ENCODE measurements around the gene UBQLN4. TPM values are rescaled to one million over a fixed set of nuclear protein-coding genes. Genes with fewer than 3 reads are reported as not detected.
A peak's percentile ranks its signal among the peaks of the same experiment; 100 is the strongest.
"Not testable (repeated sequence)": the region's sequence is repeated elsewhere in the genome, so short reads cannot be mapped to it uniquely, and the experiment has no call there.

UBQLN4 gene
- total RNA-seq, 2 experiments from 2014 or later: 32.8 to 33.3 TPM

DNA sequence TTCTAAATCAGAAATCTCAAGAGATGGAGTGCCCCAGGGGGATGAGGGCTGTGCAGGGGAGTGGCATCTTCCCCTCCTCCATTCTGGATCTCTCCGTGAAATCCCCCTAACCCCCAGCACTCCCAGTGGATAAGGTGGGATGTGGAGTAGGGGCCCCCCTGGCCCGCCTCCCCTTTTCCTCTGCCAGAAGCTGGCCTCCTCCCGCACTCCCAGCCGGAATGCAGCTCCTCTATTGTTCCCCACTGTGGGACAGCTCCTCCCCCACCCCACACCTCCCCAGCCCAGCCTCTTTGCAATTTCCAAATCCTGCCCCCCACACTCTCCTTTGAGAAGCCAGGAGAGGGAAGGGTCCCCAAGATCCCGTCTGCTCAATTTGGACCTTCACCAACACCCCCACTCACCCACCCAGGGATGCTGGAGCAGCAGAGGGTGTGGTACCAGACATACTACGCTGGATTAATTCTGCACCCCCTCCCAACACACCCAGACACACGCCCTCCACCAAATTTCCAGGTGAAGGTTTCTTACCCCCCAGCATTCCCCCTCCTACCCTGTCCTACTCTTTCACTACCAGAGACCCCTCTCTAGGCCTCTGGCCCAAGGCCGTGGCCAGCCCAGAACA is 26.8 kb upstream of the UBQLN4 start:
- ChIA-PET POLR2A (no interaction called here), CTCF (no interaction called here)
- no peak overlapping the region for H3K4me3 Mint-ChIP-seq
- no peaks in the 10 kb centered on the region for H3K36me3 Mint-ChIP-seq (ENCODE audit: low read depth)
- H3K27ac Mint-ChIP-seq: no peak overlapping the region
- H3K9me3 Mint-ChIP-seq (ENCODE audit: insufficient read depth): no peaks in the 10 kb centered on the region
- ATAC-seq (no peak), DNase-seq (no peak)
- peaks cover 55% of the 10 kb centered on the region for H3K27me3 Mint-ChIP-seq (ENCODE audit: low read depth)
- peaks cover 3% of the 10 kb centered on the region for H3K4me1 Mint-ChIP-seq (ENCODE audit: low read depth)

DNA sequence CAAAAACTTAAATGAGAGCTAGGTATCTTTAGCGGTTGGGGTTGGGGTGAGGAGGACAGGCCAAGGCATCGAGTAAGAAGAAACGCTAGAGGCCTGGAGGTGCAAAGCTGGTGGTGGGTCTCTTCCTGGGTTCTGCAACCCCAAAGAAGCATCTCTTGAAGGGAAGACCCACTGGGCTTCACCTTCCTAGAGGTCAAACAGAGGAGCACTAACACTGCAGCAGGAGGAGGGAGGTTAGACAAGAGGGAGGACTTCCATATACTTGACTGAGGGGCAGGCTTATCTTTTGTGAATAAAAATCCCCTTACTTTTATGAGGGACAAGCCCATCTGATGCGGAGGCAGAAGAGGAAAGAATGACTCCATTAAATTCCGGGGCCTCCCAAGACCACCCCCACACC is 26.2 kb upstream of the UBQLN4 start:
- CTCF ChIA-PET: no interaction called here
- Mint-ChIP-seq H3K36me3 (ENCODE audit: low read depth) (no peaks in the 10 kb centered on the region), H3K27me3 (ENCODE audit: low read depth) (peaks cover 52% of the 10 kb centered on the region), H3K4me3 (no peak overlapping the region), H3K9me3 (ENCODE audit: insufficient read depth) (no peaks in the 10 kb centered on the region), H3K27ac (no peak overlapping the region), H3K4me1 (ENCODE audit: low read depth) (peaks cover 5% of the 10 kb centered on the region)
- DNase-seq (no peak), ATAC-seq (no peak)
- POLR2A ChIA-PET: no interaction called here

DNA sequence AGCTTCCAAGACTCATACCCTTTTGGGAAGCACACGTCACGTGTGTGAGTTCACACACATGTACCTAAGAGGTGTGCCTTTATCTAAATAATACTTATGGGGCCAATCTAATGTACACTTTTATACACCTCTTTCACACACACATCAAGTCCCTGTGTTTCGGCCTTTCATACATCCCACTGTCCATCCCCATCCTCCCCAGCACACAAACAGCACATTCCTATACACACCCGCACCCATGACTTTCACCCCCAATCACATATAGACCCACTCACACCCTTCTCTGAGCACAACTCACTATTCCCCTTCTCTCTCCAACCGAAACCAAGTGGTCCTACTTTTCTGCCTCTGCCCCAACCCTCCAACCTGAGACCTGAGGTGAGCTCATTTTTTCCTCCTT is 25.1 kb upstream of the UBQLN4 start:
- Mint-ChIP-seq H3K9me3 (ENCODE audit: insufficient read depth) (no peaks in the 10 kb centered on the region), H3K27me3 (ENCODE audit: low read depth) (peaks cover 42% of the 10 kb centered on the region), H3K4me3 (no peak overlapping the region), H3K27ac (no peak overlapping the region), H3K4me1 (ENCODE audit: low read depth) (peaks cover 5% of the 10 kb centered on the region), H3K36me3 (ENCODE audit: low read depth) (no peaks in the 10 kb centered on the region)
- ChIA-PET POLR2A (no interaction called here), CTCF (interaction anchor here (0.5 to 1.8 kb wide), 3 partner anchors 13 to 51 kb away, joined by 3 to 5 read pairs (median 4); no protein-coding TSS in a partner anchor)
- ATAC-seq (no peak), DNase-seq (no peak)

GRCh38 chr1:156077430-156077760 is 23.8 kb upstream of the UBQLN4 start:
- POLR2A ChIA-PET: no interaction called here
- CTCF ChIA-PET: interaction anchor here (1.2 to 1.8 kb wide), 2 partner anchors 20 to 52 kb away, joined by 3 to 5 read pairs; no protein-coding TSS in a partner anchor
- no peak overlapping the region for H3K4me3 Mint-ChIP-seq
- H3K4me1 Mint-ChIP-seq (ENCODE audit: low read depth): peaks cover 5% of the 10 kb centered on the region
- H3K27me3 Mint-ChIP-seq (ENCODE audit: low read depth): peaks cover 39% of the 10 kb centered on the region
- ATAC-seq (no peak), DNase-seq (no peak)
- no peaks in the 10 kb centered on the region for H3K36me3 Mint-ChIP-seq (ENCODE audit: low read depth)
- no peaks in the 10 kb centered on the region for H3K9me3 Mint-ChIP-seq (ENCODE audit: insufficient read depth)
- H3K27ac Mint-ChIP-seq: no peak overlapping the region

- no peak overlapping the region for H3K27ac Mint-ChIP-seq
- POLR2A ChIA-PET: no interaction called here
Observed at GRCh38 chr1:156076609-156077429, 23.2 kb upstream of the UBQLN4 start.

GRCh38 chr1:156075775-156076204 is 22.2 kb upstream of the UBQLN4 start:
- CTCF ChIA-PET: interaction anchor here (1.3 kb wide), 1 partner anchor 9 kb away, joined by 4 read pairs; no protein-coding TSS in a partner anchor
- Mint-ChIP-seq H3K36me3 (ENCODE audit: low read depth) (no peaks in the 10 kb centered on the region), H3K27me3 (ENCODE audit: low read depth) (peaks cover 34% of the 10 kb centered on the region), H3K9me3 (ENCODE audit: insufficient read depth) (no peaks in the 10 kb centered on the region), H3K27ac (no peak overlapping the region), H3K4me1 (ENCODE audit: low read depth) (peaks cover 3% of the 10 kb centered on the region), H3K4me3 (no peak overlapping the region)
- DNase-seq (no peak), ATAC-seq (no peak)
- POLR2A ChIA-PET: interaction anchor here (1.0 kb wide), 1 partner anchor 9 kb away, joined by 4 read pairs; no protein-coding TSS in a partner anchor

More at GRCh38 chr1:156076609-156077429, 23.2 kb upstream of the UBQLN4 start:
- H3K4me3 Mint-ChIP-seq: peak overlapping the region; percentile 47
- ATAC-seq (peak; percentile 40), DNase-seq (no peak)
- peaks cover 39% of the 10 kb centered on the region for H3K27me3 Mint-ChIP-seq (ENCODE audit: low read depth)
- no peaks in the 10 kb centered on the region for H3K9me3 Mint-ChIP-seq (ENCODE audit: insufficient read depth)
- H3K4me1 Mint-ChIP-seq (ENCODE audit: low read depth): peaks cover 5% of the 10 kb centered on the region
- CTCF ChIA-PET: no interaction called here
- no peaks in the 10 kb centered on the region for H3K36me3 Mint-ChIP-seq (ENCODE audit: low read depth)

DNA sequence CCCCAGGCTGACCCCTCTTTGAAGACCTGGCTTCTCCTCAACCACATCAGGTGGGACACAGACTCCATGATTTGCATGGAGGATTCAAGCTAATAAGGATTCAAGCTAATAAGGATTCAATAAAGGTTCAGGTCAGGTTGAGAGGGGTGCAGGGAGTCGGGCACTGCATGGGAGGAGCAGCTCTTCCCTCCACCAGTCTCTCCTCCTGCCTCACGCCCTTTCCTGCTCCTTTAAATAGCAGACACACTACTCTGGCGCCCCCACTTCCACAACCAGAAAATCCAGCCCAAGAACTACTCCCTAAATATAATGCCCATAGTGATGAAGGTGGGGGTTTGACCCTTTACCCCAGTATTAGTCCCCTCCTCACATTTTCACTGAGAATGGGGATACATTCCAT is 21.6 kb upstream of the UBQLN4 start:
- Mint-ChIP-seq H3K36me3 (ENCODE audit: low read depth) (no peaks in the 10 kb centered on the region), H3K9me3 (ENCODE audit: insufficient read depth) (no peaks in the 10 kb centered on the region), H3K4me1 (ENCODE audit: low read depth) (peaks cover 3% of the 10 kb centered on the region), H3K4me3 (no peak overlapping the region), H3K27ac (peak overlapping the region; percentile 9), H3K27me3 (ENCODE audit: low read depth) (peaks cover 34% of the 10 kb centered on the region)
- CTCF ChIA-PET: interaction anchor here (1.3 kb wide), 1 partner anchor 9 kb away, joined by 4 read pairs; no protein-coding TSS in a partner anchor
- ATAC-seq (no peak), DNase-seq (no peak)
- POLR2A ChIA-PET: interaction anchor here (1.0 kb wide), 1 partner anchor 10 kb away, joined by 4 read pairs; no protein-coding TSS in a partner anchor

- Mint-ChIP-seq H3K27me3 (ENCODE audit: low read depth) (peaks cover 31% of the 10 kb centered on the region), H3K4me1 (ENCODE audit: low read depth) (peaks cover 3% of the 10 kb centered on the region), H3K27ac (no peak overlapping the region), H3K9me3 (ENCODE audit: insufficient read depth) (no peaks in the 10 kb centered on the region), H3K4me3 (no peak overlapping the region), H3K36me3 (ENCODE audit: low read depth) (no peaks in the 10 kb centered on the region)
- DNase-seq: no peak
- CTCF ChIA-PET: interaction anchor here (1.3 kb wide), 1 partner anchor 8 kb away, joined by 4 read pairs; no protein-coding TSS in a partner anchor
- ATAC-seq: no peak
- POLR2A ChIA-PET: no interaction called here
Observed at GRCh38 chr1:156074661-156075060, 21.1 kb upstream of the UBQLN4 start.

DNA sequence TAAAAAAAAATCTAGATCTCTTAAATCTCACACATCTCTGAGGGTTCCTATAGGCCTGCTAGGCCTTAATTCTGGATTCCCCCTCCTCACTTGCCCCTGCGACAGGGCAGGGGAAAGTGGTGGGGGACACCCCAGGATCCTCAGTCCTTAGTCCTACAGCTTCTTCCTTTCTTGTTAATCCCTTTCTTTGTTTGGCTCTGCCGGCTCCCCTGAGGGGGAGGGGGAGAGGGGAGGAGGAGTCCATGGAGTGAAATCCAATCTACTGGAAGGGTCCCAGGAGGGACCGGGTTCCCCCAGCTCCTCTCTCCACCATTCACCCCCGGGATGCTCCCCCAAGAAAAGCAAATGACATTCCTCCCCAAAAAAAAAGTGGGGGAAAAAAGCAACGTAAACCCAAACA is 20.1 kb upstream of the UBQLN4 start:
- CTCF ChIA-PET: interaction anchor here (1.3 to 1.5 kb wide), 3 partner anchors 11 to 823 kb away, joined by 3 to 4 read pairs (median 3); no protein-coding TSS in a partner anchor
- DNase-seq (no peak), ATAC-seq (no peak)
- peaks cover 24% of the 10 kb centered on the region for H3K27me3 Mint-ChIP-seq (ENCODE audit: low read depth)
- H3K9me3 Mint-ChIP-seq (ENCODE audit: insufficient read depth): no peaks in the 10 kb centered on the region
- no peak overlapping the region for H3K4me3 Mint-ChIP-seq
- POLR2A ChIA-PET: no interaction called here
- peaks cover 3% of the 10 kb centered on the region for H3K4me1 Mint-ChIP-seq (ENCODE audit: low read depth)
- H3K36me3 Mint-ChIP-seq (ENCODE audit: low read depth): no peaks in the 10 kb centered on the region
- H3K27ac Mint-ChIP-seq: no peak overlapping the region

DNA sequence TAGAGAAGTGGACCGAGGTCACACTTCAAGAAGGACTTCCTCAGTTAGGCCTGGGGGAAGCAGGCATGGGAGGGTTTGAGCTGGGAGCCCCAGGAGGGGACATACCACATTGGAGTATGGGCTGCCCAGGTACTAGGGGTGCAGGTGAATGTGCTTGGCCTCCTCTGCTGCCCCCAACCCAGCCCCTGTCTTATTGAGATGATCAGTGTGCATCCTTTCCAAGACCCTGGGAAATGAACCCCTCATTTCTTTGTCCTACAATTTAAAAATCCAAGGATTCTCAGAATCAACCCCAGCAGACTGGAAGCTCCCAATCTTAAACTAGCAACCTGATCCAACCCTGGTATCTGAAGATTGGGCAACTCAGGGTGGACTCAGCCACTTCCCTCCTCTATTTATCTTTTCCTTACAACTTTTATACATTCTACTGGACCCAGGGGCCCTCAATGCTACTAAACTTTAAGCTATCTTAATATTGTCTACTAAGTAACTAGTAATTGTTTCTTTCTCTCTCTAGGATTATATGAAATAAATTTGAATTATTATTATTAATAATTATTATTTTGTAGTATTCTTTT is 19.6 kb upstream of the UBQLN4 start:
- DNase-seq: no peak
- ATAC-seq: no peak
- Mint-ChIP-seq H3K27ac (no peak overlapping the region), H3K4me1 (ENCODE audit: low read depth) (peaks cover 3% of the 10 kb centered on the region), H3K36me3 (ENCODE audit: low read depth) (no peaks in the 10 kb centered on the region), H3K27me3 (ENCODE audit: low read depth) (peaks cover 22% of the 10 kb centered on the region), H3K4me3 (no peak overlapping the region), H3K9me3 (ENCODE audit: insufficient read depth) (no peaks in the 10 kb centered on the region)
- CTCF ChIA-PET: interaction anchor here (0.9 to 1.5 kb wide), 4 partner anchors 10 to 822 kb away, joined by 3 to 4 read pairs (median 3); no protein-coding TSS in a partner anchor
- POLR2A ChIA-PET: no interaction called here

DNA sequence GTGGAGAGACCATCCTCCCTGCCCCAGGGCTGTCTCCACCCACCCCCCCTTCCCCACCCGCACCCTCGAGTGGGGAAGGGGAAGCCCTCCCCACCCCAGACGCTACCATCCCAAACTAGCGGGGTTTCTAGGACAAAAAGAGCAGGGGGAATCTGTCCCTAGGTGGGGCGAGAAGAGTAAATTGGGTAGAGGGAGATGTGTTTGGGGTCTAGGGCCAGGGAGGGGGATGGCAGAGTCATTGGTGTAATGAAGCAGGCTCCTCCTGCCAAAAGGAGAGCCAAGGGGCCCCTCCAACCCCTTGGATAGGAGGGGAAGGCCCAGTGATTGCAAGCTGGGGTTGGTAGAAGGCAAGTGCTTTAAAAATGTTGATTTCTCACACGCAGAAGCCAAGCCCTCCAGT is 18.7 kb upstream of the UBQLN4 start:
- peaks cover 3% of the 10 kb centered on the region for H3K4me1 Mint-ChIP-seq (ENCODE audit: low read depth)
- ChIA-PET POLR2A (no interaction called here), CTCF (interaction anchor here (0.9 to 1.5 kb wide), 2 partner anchors 9 to 24 kb away, joined by 3 read pairs; no protein-coding TSS in a partner anchor)
- H3K27ac Mint-ChIP-seq: no peak overlapping the region
- H3K36me3 Mint-ChIP-seq (ENCODE audit: low read depth): no peaks in the 10 kb centered on the region
- ATAC-seq: no peak
- H3K4me3 Mint-ChIP-seq: no peak overlapping the region
- no peak for DNase-seq
- H3K9me3 Mint-ChIP-seq (ENCODE audit: insufficient read depth): no peaks in the 10 kb centered on the region
- peaks cover 17% of the 10 kb centered on the region for H3K27me3 Mint-ChIP-seq (ENCODE audit: low read depth)

DNA sequence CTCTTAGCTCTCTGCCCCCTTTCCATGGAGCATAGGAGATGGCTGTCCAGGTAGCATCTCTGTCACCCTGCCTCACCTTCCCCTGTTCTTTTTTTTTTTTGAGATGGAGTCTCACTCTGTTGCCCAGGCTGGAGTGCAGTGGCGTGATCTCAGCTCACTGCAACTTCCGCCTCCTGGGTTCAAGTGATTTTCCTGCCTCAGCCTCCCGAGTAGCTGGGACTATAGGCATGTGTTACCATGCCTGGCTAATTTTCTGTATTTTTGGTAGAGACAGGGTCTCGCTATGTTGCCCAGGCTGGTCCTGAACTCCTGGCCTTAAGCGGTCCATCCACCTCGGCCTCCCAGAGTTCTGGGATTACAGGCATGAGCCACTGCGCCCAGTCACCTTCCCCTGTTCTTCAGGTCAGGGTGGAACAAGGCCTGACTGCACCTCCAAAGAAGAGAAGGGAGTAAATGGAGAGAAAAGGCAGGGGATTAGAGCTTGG is 17.8 kb upstream of the UBQLN4 start:
- ATAC-seq; H3K27ac Mint-ChIP-seq; H3K4me1 Mint-ChIP-seq (ENCODE audit: low read depth); H3K4me3 Mint-ChIP-seq; DNase-seq; H3K36me3 Mint-ChIP-seq (ENCODE audit: low read depth); H3K9me3 Mint-ChIP-seq (ENCODE audit: insufficient read depth); POLR2A ChIA-PET; CTCF ChIA-PET: not testable (repeated sequence)
- H3K27me3 Mint-ChIP-seq (ENCODE audit: low read depth): peaks cover 17% of the 10 kb centered on the region
